K562 (cell line): Measurements from ENCODE around the gene STRIP1. TPM values are rescaled to one million over a fixed set of nuclear protein-coding genes. Genes with fewer than 3 reads are reported as not detected.

Experiments used
- ATAC-seq: fragments of 200-7000 bp; cut with Tn5 transposase; 3 replicates; pipeline ENCODE4 v1.9.1; 2020; ENCODE audit warnings: moderate library complexity
- BruUV-seq: library from RNA; stranded (reverse); fragments of 400-500 nt; replicated peaks from 2 replicates; lab custom pipeline; 2021; lab: Mats Ljungman, UMichigan
- CTCF ChIA-PET: fragments of 300-600 bp; formaldehyde crosslinking; extraction: SDS; loops from one replicate; lab custom pipeline; 2021; ENCODE audit warnings: low intra/inter-chr PET ratio; lab: Yijun Ruan, JAX
- POLR2A ChIA-PET: fragments of 300-600, 350-650 bp; sonication (Branson Sonifier 250); formaldehyde crosslinking; extraction: SDS; loops from one replicate; lab custom pipeline; 2021; ENCODE audit warnings: antibody characterized with exemption, inconsistent platforms; lab: Yijun Ruan, JAX
- DNase-seq, 4 experiments: peaks; one replicate each; pipeline versions ENCODE4 v3.0.0 to v3.0.0-alpha.2; 2011 to 2018; ENCODE audit warnings: low spot score in 3 of 4, mixed read lengths in 3 of 4; ENCODE audit errors: extremely low read depth in 1 of 4
- FAIRE-seq: peaks from 2 replicates; lab custom pipeline; 2011; peaks lifted over from hg19 to GRCh38; lab: Jason Lieb, UNC
- H2AFZ ChIP-seq: 2 replicates; pipeline ENCODE4 v1.6.0; 2011; ENCODE audit warnings: low read depth, low read length, control low read depth, inconsistent platforms
- H3K27ac ChIP-seq: fragments of 200-600 bp; 3 replicates; pipeline ENCODE4 v1.8.0; 2011; ENCODE audit warnings: low read depth, mild to moderate bottlenecking, control low read depth, inconsistent platforms, low read length, moderate library complexity, mixed read lengths; ENCODE audit errors: extremely low read depth
- H3K27me3 ChIP-seq, 2 experiments: fragments of 300-600 bp in 1 of 2; 2 replicates in 1 of 2; 3 replicates in 1 of 2; pipeline versions ENCODE4 v1.6.0 to v1.8.0; 2011; ENCODE audit warnings: inconsistent platforms in 2 of 2, low read length in 2 of 2, mild to moderate bottlenecking in 1 of 2, mixed read lengths in 1 of 2, moderate library complexity in 1 of 2; ENCODE audit not compliant: control insufficient read depth in 2 of 2, insufficient read depth in 2 of 2
- H3K36me3 ChIP-seq: fragments of 300-600 bp; 3 replicates; pipeline ENCODE4 v1.8.0; 2011; ENCODE audit warnings: mild to moderate bottlenecking, low read length, inconsistent platforms; ENCODE audit not compliant: control insufficient read depth, insufficient read depth
- H3K4me1 ChIP-seq, 2 experiments: fragments of 200-600 bp in 1 of 2; replicated peaks in 1 of 2; 2 replicates in 1 of 2; 3 replicates in 1 of 2; pipeline versions ENCODE4 v1.5.1 to v1.8.0; 2011; ENCODE audit warnings: inconsistent platforms in 2 of 2, low read length in 2 of 2, mild to moderate bottlenecking in 1 of 2, mixed read lengths in 1 of 2, moderate library complexity in 1 of 2; ENCODE audit not compliant: control insufficient read depth in 2 of 2, insufficient read depth in 2 of 2
- H3K4me2 ChIP-seq: 2 replicates; pipeline ENCODE4 v1.6.1; 2011; ENCODE audit warnings: low read length, control low read depth, inconsistent platforms, mixed read lengths; ENCODE audit not compliant: insufficient read depth
- H3K4me3 ChIP-seq: fragments of 200-600 bp; sonication (generic), shearing (Covaris generic); 2 replicates; pipeline ENCODE4 v1.5.1; 2016; ENCODE audit warnings: control low read depth, inconsistent platforms
- H3K79me2 ChIP-seq: fragments of 200-600 bp; 3 replicates; pipeline ENCODE4 v1.8.0; 2011; ENCODE audit warnings: low read length, inconsistent platforms; ENCODE audit not compliant: control insufficient read depth, insufficient read depth
- H3K9ac ChIP-seq, 2 experiments: 2 replicates each; pipeline versions ENCODE4 v1.6.0 to v1.6.1; 2011; ENCODE audit warnings: low read depth in 2 of 2, low read length in 2 of 2, control low read depth in 1 of 2, inconsistent platforms in 1 of 2, mild to moderate bottlenecking in 1 of 2, mixed read lengths in 1 of 2; ENCODE audit not compliant: insufficient read depth in 1 of 2
- H3K9me1 ChIP-seq: one replicate; pipeline ENCODE4 v1.6.0; 2011; ENCODE audit warnings: inconsistent platforms, mild to moderate bottlenecking, low read length, moderate library complexity; ENCODE audit not compliant: control insufficient read depth, insufficient read depth
- H3K9me3 ChIP-seq: replicated peaks from 2 replicates; pipeline ENCODE4 v1.5.1; 2011; ENCODE audit warnings: low read depth, low read length, inconsistent platforms; ENCODE audit not compliant: control insufficient read depth, insufficient read depth
- H4K20me1 ChIP-seq: replicated peaks from 2 replicates; pipeline ENCODE4 v1.6.1; 2011; ENCODE audit warnings: low read length, inconsistent platforms, mixed read lengths; ENCODE audit not compliant: control insufficient read depth, insufficient read depth
- BCOR ChIP-seq: fragments of 450-650 bp; IDR thresholded peaks from 2 replicates; pipeline ENCODE4 v1.6.1; 2016
- BRF1 ChIP-seq: IDR thresholded peaks from 3 replicates; pipeline ENCODE4 v1.6.1; 2011; ENCODE audit warnings: borderline replicate concordance, mild to moderate bottlenecking; ENCODE audit not compliant: insufficient read length; ENCODE audit errors: extremely low read depth
- FOS ChIP-seq: IDR thresholded peaks from 3 replicates; pipeline ENCODE4 v1.6.1; 2011; ENCODE audit not compliant: insufficient read length; ENCODE audit errors: extremely low read depth
- KDM2B ChIP-seq: fragments of 250-450 bp; sonication (Bioruptor Pico); IDR thresholded peaks from 2 replicates; pipeline ENCODE4 v1.8.0; 2021; ENCODE audit warnings: mild to moderate bottlenecking, moderate library complexity
- LCOR ChIP-seq: sonication (generic); formaldehyde crosslinking; IDR thresholded peaks from 2 replicates; pipeline ENCODE4 v1.8.0; 2022; ENCODE audit warnings: mild to moderate bottlenecking, missing genetic modification reagents
- PHF8 ChIP-seq: fragments of 200-600 bp; sonication (generic); IDR thresholded peaks from 2 replicates; pipeline ENCODE4 v1.6.1; 2012; ENCODE audit warnings: mixed run types, mild to moderate bottlenecking, inconsistent platforms, low read length, moderate library complexity, borderline replicate concordance
- TAF1 ChIP-seq: IDR thresholded peaks from 2 replicates; pipeline ENCODE4 v1.6.1; 2011; ENCODE audit warnings: mild to moderate bottlenecking, low read length, moderate library complexity; ENCODE audit not compliant: insufficient read depth, control insufficient read depth, severe bottlenecking; ENCODE audit errors: extremely low read depth
- U2AF2 ChIP-seq: fragments of 200-400 bp; formaldehyde crosslinking; optimal IDR thresholded peaks from 2 replicates; pipeline ENCODE3; 2017; ENCODE audit warnings: low read depth, mild to moderate bottlenecking, low read length
- ZKSCAN8 ChIP-seq: fragments of 200-800 bp; sonication (Bioruptor generic); IDR thresholded peaks from 2 replicates; pipeline ENCODE4 v1.6.1; 2016; ENCODE audit warnings: missing genetic modification characterization, missing compliant biosample characterization
- ZNF57 ChIP-seq: fragments of 450-650 bp; formaldehyde crosslinking; IDR thresholded peaks from 2 replicates; pipeline ENCODE4 v1.4.0; 2020; ENCODE audit warnings: mild to moderate bottlenecking, moderate library complexity
- ZNF778 ChIP-seq: fragments of 450-650 bp; formaldehyde crosslinking; IDR thresholded peaks from 2 replicates; pipeline ENCODE4 v1.4.0; 2020; ENCODE audit warnings: mild to moderate bottlenecking, moderate library complexity
- in situ Hi-C: fragments of 300-500 bp; cut with MboI; formaldehyde crosslinking; loops from 4 replicates; pipeline ENCODE4 v1.15.0; 2018; ENCODE audit warnings: inconsistent platforms, mixed read lengths
- intact Hi-C: fragments of 100-400 bp; cut with micrococcal nuclease; formaldehyde crosslinking; loops from 2 replicates; pipeline ENCODE4 v1.14.2; 2022
- polyA plus RNA-seq, 8 experiments: library from polyadenylated mRNA; depleted of rRNA in 4 of 8; stranded (reverse) in 5 of 8; unstranded in 3 of 8; fragments of >200 nt; fragmentation: Nextera tagmentation in 2 of 8; fragmentation: Illumina TruSeq in 1 of 8; extraction: Ambion mirVana in 2 of 8; extraction: Trizol in 1 of 8; gene quantifications; 2 replicates each; pipeline versions ENCODE4 v1.2.1 to v1.2.3, GENCODE V29; 2011 to 2014; ENCODE audit warnings: inconsistent platforms in 1 of 8, missing spikeins in 1 of 8
- total RNA-seq, 7 experiments: library from RNA; depleted of rRNA in 6 of 7; stranded (reverse); fragments of >200 nt in 6 of 7; fragmentation: Illumina TruSeq in 2 of 7; extraction: Trizol in 2 of 7; gene quantifications; 2 replicates each; pipeline versions ENCODE4 v1.2.1 to v1.2.3, GENCODE V29; 2011 to 2021; ENCODE audit warnings: low replicate concordance in 1 of 7
- TF ChIP-seq, protein P1 (sequence below): fragments of 250-450 bp; sonication (Bioruptor Pico); IDR thresholded peaks from 2 replicates; pipeline ENCODE4 v1.5.0; 2020; ENCODE audit warnings: mild to moderate bottlenecking, borderline replicate concordance

The STRIP1 gene
- total and polyA plus RNA-seq, 9 of the 15 experiments (the other 6 are each of a cell fraction or from before 2014, with no cell fraction given), result 9.9 to 42.3 (median 32.0) TPM

DNA sequence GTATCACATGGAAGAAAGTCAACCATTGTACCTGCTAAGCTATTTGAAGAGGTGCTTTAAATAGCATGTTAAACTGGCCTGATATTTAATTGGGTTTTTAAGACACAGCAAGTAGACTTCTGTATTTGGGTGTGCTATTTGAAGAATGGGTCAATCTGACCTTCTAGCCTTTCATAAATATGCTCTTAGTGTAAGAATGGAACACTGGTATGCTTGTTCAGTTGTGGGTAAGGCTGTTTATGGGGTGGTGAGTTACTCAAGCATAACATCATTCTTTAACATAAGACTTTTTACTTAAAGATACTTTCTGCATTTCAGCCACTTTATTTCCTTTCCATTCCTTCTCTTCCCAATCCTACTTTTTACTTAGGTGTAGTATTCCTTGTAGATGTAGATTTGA is 28.5 kb upstream of the STRIP1 start:
- ATAC-seq (no peak), FAIRE-seq (no peak)
- Histone ChIP-seq H3K27ac (no peak overlapping the region), H3K9ac (no peak overlapping the region)
- intact Hi-C loops, result no loop called here
- POLR2A ChIA-PET, result interaction anchor here (0.7 to 1.1 kb wide), 3 partner anchors 10 to 233 kb away, joined by 3 to 4 read pairs (median 3); no protein-coding TSS in a partner anchor
- TF ChIP-seq FOS, result no peak
- TF ChIP-seq BCOR, result no peak
- no peak for TF ChIP-seq ZNF57 (CRISPR knock-in tag)
- TF ChIP-seq ZNF778, result no peak
- no peak for TF ChIP-seq PHF8
- no peak for TF ChIP-seq KDM2B
- no peak for TF ChIP-seq U2AF2
- no peak for TF ChIP-seq BRF1
- TF ChIP-seq LCOR (CRISPR knock-in tag), result no peak
- TF ChIP-seq ZKSCAN8 (CRISPR knock-in tag), result no peak
- no peak for TF ChIP-seq TAF1
- TF ChIP-seq, protein P1, sequence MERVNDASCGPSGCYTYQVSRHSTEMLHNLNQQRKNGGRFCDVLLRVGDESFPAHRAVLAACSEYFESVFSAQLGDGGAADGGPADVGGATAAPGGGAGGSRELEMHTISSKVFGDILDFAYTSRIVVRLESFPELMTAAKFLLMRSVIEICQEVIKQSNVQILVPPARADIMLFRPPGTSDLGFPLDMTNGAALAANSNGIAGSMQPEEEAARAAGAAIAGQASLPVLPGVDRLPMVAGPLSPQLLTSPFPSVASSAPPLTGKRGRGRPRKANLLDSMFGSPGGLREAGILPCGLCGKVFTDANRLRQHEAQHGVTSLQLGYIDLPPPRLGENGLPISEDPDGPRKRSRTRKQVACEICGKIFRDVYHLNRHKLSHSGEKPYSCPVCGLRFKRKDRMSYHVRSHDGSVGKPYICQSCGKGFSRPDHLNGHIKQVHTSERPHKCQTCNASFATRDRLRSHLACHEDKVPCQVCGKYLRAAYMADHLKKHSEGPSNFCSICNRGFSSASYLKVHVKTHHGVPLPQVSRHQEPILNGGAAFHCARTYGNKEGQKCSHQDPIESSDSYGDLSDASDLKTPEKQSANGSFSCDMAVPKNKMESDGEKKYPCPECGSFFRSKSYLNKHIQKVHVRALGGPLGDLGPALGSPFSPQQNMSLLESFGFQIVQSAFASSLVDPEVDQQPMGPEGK (CRISPR knock-in tag), result no peak
- TF ChIP-seq, all 486 proteins: peak for 0
- Histone ChIP-seq H4K20me1 (no peaks in the 10 kb centered on the region), H3K27me3 (no peaks in the 10 kb centered on the region), H3K4me3 (no peak overlapping the region), H3K36me3 (peaks cover 39% of the 10 kb centered on the region), H3K9me3 (no peaks in the 10 kb centered on the region), H3K79me2 (peaks cover 49% of the 10 kb centered on the region), H2AFZ (no peak overlapping the region), H3K9me1 (no peaks in the 10 kb centered on the region), H3K4me2 (no peak overlapping the region), H3K4me1 (peaks cover 14 to 37% of the 10 kb centered on the region in 2 experiments)
- DNase-seq, result no peak
- CTCF ChIA-PET, result interaction anchor here (0.8 kb wide), 1 partner anchor 501 kb away, joined by 3 read pairs; no protein-coding TSS in a partner anchor
- in situ Hi-C loops, result no loop called here
- no TSS peak for BruUV-seq
